HepG2 (cell line): ENCODE results near the gene TMEM14B. TPM values are rescaled to one million over a fixed set of nuclear protein-coding genes. Genes with fewer than 3 reads are reported as not detected.

Experiments used
- ATF7-NPFF ChIP-seq: sonication (generic); formaldehyde crosslinking; IDR thresholded peaks from 2 replicates; pipeline ENCODE4 v1.8.1; 2023; ENCODE audit warnings: mild to moderate bottlenecking, low read depth, missing genetic modification reagents, moderate library complexity
- MEIS1 ChIP-seq: sonication (generic); formaldehyde crosslinking; IDR thresholded peaks from 2 replicates; pipeline ENCODE4 v1.9.0; 2021; ENCODE audit warnings: mild to moderate bottlenecking, missing genetic modification reagents, moderate library complexity, borderline replicate concordance
- MYC ChIP-seq: sonication (generic); formaldehyde crosslinking; IDR thresholded peaks from 2 replicates; pipeline ENCODE4 v1.9.0; 2021; ENCODE audit warnings: missing genetic modification reagents, borderline replicate concordance
- MYNN ChIP-seq: sonication (generic); formaldehyde crosslinking; IDR thresholded peaks from 2 replicates; pipeline ENCODE4 v1.4.0; 2020; ENCODE audit warnings: mild to moderate bottlenecking, low read depth, missing genetic modification reagents
- NCOA1 ChIP-seq: sonication (generic); formaldehyde crosslinking; IDR thresholded peaks from 2 replicates; pipeline ENCODE4 v1.9.0; 2021; ENCODE audit warnings: missing genetic modification reagents
- NONO ChIP-seq, 2 experiments: fragments of 450-650 bp in 1 of 2; sonication (generic) in 1 of 2; formaldehyde crosslinking in 1 of 2; IDR thresholded peaks in 1 of 2; conservative IDR thresholded peaks in 1 of 2; 2 replicates each; pipeline versions ENCODE4 v1.6.1 to v1.8.0; 2017 to 2022; ENCODE audit warnings: mild to moderate bottlenecking in 1 of 2, missing genetic modification reagents in 1 of 2, moderate library complexity in 1 of 2
- RARA ChIP-seq: IDR thresholded peaks from 2 replicates; pipeline ENCODE4 v1.6.1; 2016; ENCODE audit warnings: missing genetic modification reagents, missing compliant biosample characterization
- RFXANK ChIP-seq: IDR thresholded peaks from 2 replicates; pipeline ENCODE4 v1.6.1; 2016
- RXRA ChIP-seq: sonication (generic); formaldehyde crosslinking; IDR thresholded peaks from 2 replicates; pipeline ENCODE4 v1.5.1; 2020; ENCODE audit warnings: missing genetic modification reagents
- ZBTB34 ChIP-seq: sonication (generic); formaldehyde crosslinking; IDR thresholded peaks from 2 replicates; pipeline ENCODE4 v1.8.0; 2022; ENCODE audit warnings: mild to moderate bottlenecking, missing genetic modification reagents
- ZC3H4 ChIP-seq: sonication (generic); formaldehyde crosslinking; IDR thresholded peaks from 2 replicates; pipeline ENCODE4 v1.4.0; 2020; ENCODE audit warnings: missing genetic modification reagents, borderline replicate concordance
- ZNF143 ChIP-seq: sonication (generic); formaldehyde crosslinking; IDR thresholded peaks from 2 replicates; pipeline ENCODE4 v1.4.0; 2020; ENCODE audit warnings: missing genetic modification reagents
- ZNF160 ChIP-seq: sonication (generic); formaldehyde crosslinking; IDR thresholded peaks from 2 replicates; pipeline ENCODE4 v1.8.0; 2022; ENCODE audit warnings: mild to moderate bottlenecking, inconsistent platforms, missing genetic modification reagents
- ZNF232 ChIP-seq: sonication (generic); formaldehyde crosslinking; IDR thresholded peaks from 2 replicates; pipeline ENCODE4 v1.4.0; 2020; ENCODE audit warnings: missing genetic modification reagents, borderline replicate concordance
- ZNF512B ChIP-seq: sonication (generic); formaldehyde crosslinking; IDR thresholded peaks from 2 replicates; pipeline ENCODE4 v1.5.1; 2020; ENCODE audit warnings: missing genetic modification reagents, mild to moderate bottlenecking, borderline replicate concordance
- ZNF543 ChIP-seq: sonication (generic); formaldehyde crosslinking; IDR thresholded peaks from 2 replicates; pipeline ENCODE4 v1.4.0; 2020; ENCODE audit warnings: mild to moderate bottlenecking, missing genetic modification reagents
- ZNF605 ChIP-seq: sonication (generic); formaldehyde crosslinking; IDR thresholded peaks from 2 replicates; pipeline ENCODE4 v1.8.0; 2022; ENCODE audit warnings: mild to moderate bottlenecking, missing genetic modification reagents
- polyA plus RNA-seq, 8 experiments: library from polyadenylated mRNA; depleted of rRNA in 3 of 8; stranded (reverse) in 7 of 8; unstranded in 1 of 8; fragments of >200 nt; fragmentation: Illumina TruSeq in 4 of 8; extraction: Trizol in 4 of 8; gene quantifications; 2 replicates each; pipeline versions ENCODE4 v1.2.1 to v1.2.3, GENCODE V29; 2011 to 2016; ENCODE audit warnings: low read depth in 4 of 8, missing spikeins in 1 of 8, mixed read lengths in 1 of 8; ENCODE audit not compliant: insufficient read depth in 1 of 8
- total RNA-seq, 5 experiments: library from RNA; depleted of rRNA; stranded (reverse); fragments of >200 nt; fragmentation: Illumina TruSeq; extraction: Trizol; gene quantifications; 2 replicates each; pipeline ENCODE4 v1.2.3, GENCODE V29; 2016; ENCODE audit warnings: low read depth in 1 of 5
- TF ChIP-seq, protein P1 (sequence below): sonication (generic); formaldehyde crosslinking; IDR thresholded peaks from 2 replicates; pipeline ENCODE4 v1.4.0; 2020; ENCODE audit warnings: missing genetic modification reagents, borderline replicate concordance
- TF ChIP-seq, protein P2 (sequence below): sonication (generic); formaldehyde crosslinking; IDR thresholded peaks from 2 replicates; pipeline ENCODE4 v1.9.0; 2021; ENCODE audit warnings: missing genetic modification reagents, borderline replicate concordance

The TMEM14B gene
- total and polyA plus RNA-seq, 2 of the 13 experiments (the other 11 are each of a cell fraction or from before 2014, with no cell fraction given): 133 to 200 TPM

GRCh38 chr6:10722820-10723566, 24.6 kb upstream of the TMEM14B start, which contains the start of gene TMEM14C (continued):
- TF ChIP-seq MYC (CRISPR knock-in tag) (peak; percentile 96), MEIS1 (CRISPR knock-in tag) (peak; percentile 99; the same call in 1 of the 2 replicates), NCOA1 (CRISPR knock-in tag) (no peak), ZNF512B (CRISPR knock-in tag) (no peak), ZBTB34 (CRISPR knock-in tag) (no peak; the same call in 1 of the 2 replicates), RFXANK (peak; percentile 83), RXRA (CRISPR knock-in tag) (peak; percentile 85), ZNF160 (peak; percentile 84; the same call in 1 of the 2 replicates), ZC3H4 (CRISPR knock-in tag) (no peak), ZNF143 (peak; percentile 25; the same call in 1 of the 2 replicates), NONO (IDR thresholded peaks at IDR 0.05) (no peak), NONO (CRISPR knock-in tag; conservative IDR thresholded peaks at IDR 0.05) (peak; percentile 100), ZNF232 (CRISPR knock-in tag) (peak; percentile 74; the same call in 1 of the 2 replicates), RARA (CRISPR knock-in tag) (peak; percentile 43; the same call in 1 of the 2 replicates), MYNN (no peak; the same call in 1 of the 2 replicates), ZNF543 (CRISPR knock-in tag) (peak; percentile 98), ZNF605 (peak; percentile 96), ATF7-NPFF (peak; percentile 86)
- TF ChIP-seq, protein P1, sequence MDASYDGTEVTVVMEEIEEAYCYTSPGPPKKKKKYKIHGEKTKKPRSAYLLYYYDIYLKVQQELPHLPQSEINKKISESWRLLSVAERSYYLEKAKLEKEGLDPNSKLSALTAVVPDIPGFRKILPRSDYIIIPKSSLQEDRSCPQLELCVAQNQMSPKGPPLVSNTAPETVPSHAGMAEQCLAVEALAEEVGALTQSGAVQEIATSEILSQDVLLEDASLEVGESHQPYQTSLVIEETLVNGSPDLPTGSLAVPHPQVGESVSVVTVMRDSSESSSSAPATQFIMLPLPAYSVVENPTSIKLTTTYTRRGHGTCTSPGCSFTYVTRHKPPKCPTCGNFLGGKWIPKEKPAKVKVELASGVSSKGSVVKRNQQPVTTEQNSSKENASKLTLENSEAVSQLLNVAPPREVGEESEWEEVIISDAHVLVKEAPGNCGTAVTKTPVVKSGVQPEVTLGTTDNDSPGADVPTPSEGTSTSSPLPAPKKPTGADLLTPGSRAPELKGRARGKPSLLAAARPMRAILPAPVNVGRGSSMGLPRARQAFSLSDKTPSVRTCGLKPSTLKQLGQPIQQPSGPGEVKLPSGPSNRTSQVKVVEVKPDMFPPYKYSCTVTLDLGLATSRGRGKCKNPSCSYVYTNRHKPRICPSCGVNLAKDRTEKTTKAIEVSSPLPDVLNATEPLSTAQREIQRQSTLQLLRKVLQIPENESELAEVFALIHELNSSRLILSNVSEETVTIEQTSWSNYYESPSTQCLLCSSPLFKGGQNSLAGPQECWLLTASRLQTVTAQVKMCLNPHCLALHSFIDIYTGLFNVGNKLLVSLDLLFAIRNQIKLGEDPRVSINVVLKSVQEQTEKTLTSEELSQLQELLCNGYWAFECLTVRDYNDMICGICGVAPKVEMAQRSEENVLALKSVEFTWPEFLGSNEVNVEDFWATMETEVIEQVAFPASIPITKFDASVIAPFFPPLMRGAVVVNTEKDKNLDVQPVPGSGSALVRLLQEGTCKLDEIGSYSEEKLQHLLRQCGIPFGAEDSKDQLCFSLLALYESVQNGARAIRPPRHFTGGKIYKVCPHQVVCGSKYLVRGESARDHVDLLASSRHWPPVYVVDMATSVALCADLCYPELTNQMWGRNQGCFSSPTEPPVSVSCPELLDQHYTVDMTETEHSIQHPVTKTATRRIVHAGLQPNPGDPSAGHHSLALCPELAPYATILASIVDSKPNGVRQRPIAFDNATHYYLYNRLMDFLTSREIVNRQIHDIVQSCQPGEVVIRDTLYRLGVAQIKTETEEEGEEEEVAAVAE (CRISPR knock-in tag): peak; percentile 43; the same call in 1 of the 2 replicates
- TF ChIP-seq, protein P2, sequence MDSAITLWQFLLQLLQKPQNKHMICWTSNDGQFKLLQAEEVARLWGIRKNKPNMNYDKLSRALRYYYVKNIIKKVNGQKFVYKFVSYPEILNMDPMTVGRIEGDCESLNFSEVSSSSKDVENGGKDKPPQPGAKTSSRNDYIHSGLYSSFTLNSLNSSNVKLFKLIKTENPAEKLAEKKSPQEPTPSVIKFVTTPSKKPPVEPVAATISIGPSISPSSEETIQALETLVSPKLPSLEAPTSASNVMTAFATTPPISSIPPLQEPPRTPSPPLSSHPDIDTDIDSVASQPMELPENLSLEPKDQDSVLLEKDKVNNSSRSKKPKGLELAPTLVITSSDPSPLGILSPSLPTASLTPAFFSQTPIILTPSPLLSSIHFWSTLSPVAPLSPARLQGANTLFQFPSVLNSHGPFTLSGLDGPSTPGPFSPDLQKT (CRISPR knock-in tag): peak; percentile 54; the same call in 1 of the 2 replicates
